Measurements from ENCODE around the gene RTP3.
"Not testable (repeated sequence)": the region's sequence is repeated elsewhere in the genome, so short reads cannot be mapped to it uniquely, and the experiment has no call there.

DNA sequence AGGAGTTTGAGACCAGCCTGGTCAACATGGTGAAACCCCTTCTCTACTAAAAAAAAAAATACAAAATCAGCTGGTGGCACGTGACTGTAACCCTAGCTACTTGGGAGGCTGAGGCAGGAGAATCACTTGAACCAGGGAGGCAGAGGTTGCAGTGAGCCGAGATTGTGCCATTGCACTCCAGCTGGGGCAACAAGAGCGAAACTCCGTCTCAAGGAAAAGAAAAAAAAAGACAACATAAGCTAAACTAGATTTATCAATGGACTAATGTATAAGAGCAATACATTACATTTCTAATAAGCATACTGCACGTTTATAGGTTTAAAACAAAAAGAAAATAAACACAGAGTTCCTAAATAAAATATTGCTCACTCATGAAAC is 40.6 kb downstream of the RTP3 start:
- not testable (repeated sequence) for TF ChIP-seq EZH2 (IDR thresholded peaks at IDR 0.05; ENCODE audit: borderline replicate concordance, insufficient read depth, low read depth, low read length, poor library complexity, severe bottlenecking)
- TF ChIP-seq, protein P1, sequence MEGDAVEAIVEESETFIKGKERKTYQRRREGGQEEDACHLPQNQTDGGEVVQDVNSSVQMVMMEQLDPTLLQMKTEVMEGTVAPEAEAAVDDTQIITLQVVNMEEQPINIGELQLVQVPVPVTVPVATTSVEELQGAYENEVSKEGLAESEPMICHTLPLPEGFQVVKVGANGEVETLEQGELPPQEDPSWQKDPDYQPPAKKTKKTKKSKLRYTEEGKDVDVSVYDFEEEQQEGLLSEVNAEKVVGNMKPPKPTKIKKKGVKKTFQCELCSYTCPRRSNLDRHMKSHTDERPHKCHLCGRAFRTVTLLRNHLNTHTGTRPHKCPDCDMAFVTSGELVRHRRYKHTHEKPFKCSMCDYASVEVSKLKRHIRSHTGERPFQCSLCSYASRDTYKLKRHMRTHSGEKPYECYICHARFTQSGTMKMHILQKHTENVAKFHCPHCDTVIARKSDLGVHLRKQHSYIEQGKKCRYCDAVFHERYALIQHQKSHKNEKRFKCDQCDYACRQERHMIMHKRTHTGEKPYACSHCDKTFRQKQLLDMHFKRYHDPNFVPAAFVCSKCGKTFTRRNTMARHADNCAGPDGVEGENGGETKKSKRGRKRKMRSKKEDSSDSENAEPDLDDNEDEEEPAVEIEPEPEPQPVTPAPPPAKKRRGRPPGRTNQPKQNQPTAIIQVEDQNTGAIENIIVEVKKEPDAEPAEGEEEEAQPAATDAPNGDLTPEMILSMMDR (IDR thresholded peaks at IDR 0.05), result not testable (repeated sequence)

Data from B cell (primary cell).